Stomach smooth muscle (tissue), 2 donors: ENCODE measurements around the gene RASGRP2.
"Not testable (repeated sequence)": the region's sequence is repeated elsewhere in the genome, so short reads cannot be mapped to it uniquely, and the experiment has no call there.

Experiments
- H3K27ac ChIP-seq: one replicate; pipeline ENCODE4 v1.7.0; 2013; ENCODE audit warnings: mild to moderate bottlenecking, low read length, inconsistent platforms
- H3K27me3 ChIP-seq, 2 donors: one replicate each; pipeline ENCODE4 v1.7.0; 2013; ENCODE audit warnings: low read length in 2 of 2; ENCODE audit not compliant: insufficient read depth in 2 of 2, control insufficient read depth in 1 of 2
- H3K36me3 ChIP-seq, 2 donors: one replicate each; pipeline ENCODE4 v1.7.0; 2013; ENCODE audit warnings: low read length in 2 of 2; ENCODE audit not compliant: control insufficient read depth in 2 of 2, insufficient read depth in 2 of 2
- H3K4me1 ChIP-seq: one replicate; pipeline ENCODE4 v1.7.0; 2013; ENCODE audit warnings: low read length; ENCODE audit not compliant: control insufficient read depth, insufficient read depth
- H3K4me3 ChIP-seq, 2 donors: one replicate each; pipeline ENCODE4 v1.7.0; 2013; ENCODE audit warnings: low read length in 2 of 2
- H3K9ac ChIP-seq, 2 donors: one replicate each; pipeline ENCODE4 v1.7.0; 2013; ENCODE audit warnings: low read length in 2 of 2, mild to moderate bottlenecking in 1 of 2
- H3K9me3 ChIP-seq, 2 donors: one replicate each; pipeline ENCODE4 v1.7.0; 2013; ENCODE audit warnings: low read length in 2 of 2; ENCODE audit not compliant: control insufficient read depth in 2 of 2
- donor health status: healthy.
- donor health status: Pancreatic carcinoma.

RASGRP2 gene

GRCh38 chr11:64710418-64711137 is 33.4 kb downstream of the RASGRP2 start:
- Histone ChIP-seq H3K9me3 (no peaks in the 10 kb centered on the region), H3K36me3 (no peaks in the 10 kb centered on the region), H3K27me3 (peaks cover 60 to 66% of the 10 kb centered on the region in 2 donors), H3K4me1 (peaks cover 4% of the 10 kb centered on the region), H3K27ac (no peak overlapping the region), H3K9ac (no peak overlapping the region), H3K4me3 (no peak overlapping the region)

DNA sequence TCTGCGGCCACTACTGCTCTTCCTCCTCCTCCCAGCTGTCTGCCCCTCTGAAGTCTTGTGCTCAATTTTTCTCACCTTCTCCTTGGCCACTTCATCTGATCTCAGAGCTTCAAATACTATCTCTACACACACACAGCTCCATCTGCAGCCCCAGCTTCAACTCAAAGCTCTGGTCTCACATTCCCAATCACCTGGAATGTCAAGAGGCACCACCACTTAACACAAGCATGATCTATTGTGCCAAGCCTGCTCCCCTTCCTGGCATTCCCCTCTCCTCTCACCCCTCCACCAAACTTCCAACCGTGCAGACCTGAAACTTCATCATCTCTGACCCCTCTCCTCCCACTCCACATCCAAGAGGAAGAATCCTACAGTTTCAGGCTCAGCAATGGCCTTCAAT is 38.4 kb downstream of the RASGRP2 start:
- no peaks in the 10 kb centered on the region for H3K36me3 ChIP-seq
- H3K9ac ChIP-seq, result no peak overlapping the region
- H3K4me3 ChIP-seq, result no peak overlapping the region
- H3K4me1 ChIP-seq, result no peaks in the 10 kb centered on the region
- no peaks in the 10 kb centered on the region for H3K9me3 ChIP-seq
- peaks cover 17 to 41% of the 10 kb centered on the region in 2 donors for H3K27me3 ChIP-seq
- no peak overlapping the region for H3K27ac ChIP-seq

DNA sequence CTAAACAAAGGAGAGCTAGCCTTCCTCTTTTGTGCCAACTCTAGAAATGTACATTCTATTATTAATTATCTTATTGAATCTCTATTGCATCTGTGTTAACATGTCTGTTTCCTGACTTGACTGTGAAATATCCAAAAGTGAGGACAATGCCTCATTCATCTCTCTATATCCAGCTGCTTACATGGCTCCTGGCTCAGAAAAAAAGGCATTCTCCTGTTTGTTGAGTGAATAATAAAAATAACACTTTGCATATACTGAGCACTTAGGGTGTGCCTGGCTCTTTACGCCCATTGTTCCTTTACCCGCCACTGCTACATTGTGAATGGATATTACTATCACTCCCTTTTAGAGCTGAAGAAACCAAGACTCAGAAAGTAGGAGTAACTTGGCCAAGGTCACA is 40.9 kb downstream of the RASGRP2 start:
- no peaks in the 10 kb centered on the region for H3K4me1 ChIP-seq
- H3K36me3 ChIP-seq, result no peaks in the 10 kb centered on the region
- no peak overlapping the region for H3K27ac ChIP-seq
- H3K9me3 ChIP-seq, result no peaks in the 10 kb centered on the region
- no peak overlapping the region for H3K9ac ChIP-seq
- peaks cover 2 to 30% of the 10 kb centered on the region in 2 donors for H3K27me3 ChIP-seq
- H3K4me3 ChIP-seq, result no peak overlapping the region

DNA sequence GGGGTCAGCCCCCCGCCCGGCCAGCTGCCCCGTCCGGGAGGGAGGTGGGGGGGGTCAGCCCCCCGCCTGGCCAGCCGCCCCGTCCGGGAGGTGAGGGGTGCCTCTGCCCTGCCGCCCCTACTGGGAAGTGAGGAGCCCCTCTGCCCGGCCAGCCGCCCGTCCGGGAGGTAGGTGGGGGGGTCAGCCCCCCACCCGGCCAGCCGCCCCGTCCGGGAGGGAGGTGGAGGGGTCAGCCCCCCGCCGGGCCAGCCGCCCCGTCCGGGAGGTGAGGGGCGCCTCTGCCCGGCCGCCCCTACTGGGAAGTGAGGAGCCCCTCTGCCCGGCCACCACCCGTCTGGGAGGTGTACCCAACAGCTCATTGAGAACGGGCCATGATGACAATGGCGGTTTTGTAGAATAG is 42.0 kb downstream of the RASGRP2 start:
- not testable (repeated sequence) for H3K9ac ChIP-seq, H3K36me3 ChIP-seq, H3K4me3 ChIP-seq, H3K9me3 ChIP-seq, H3K27ac ChIP-seq, H3K4me1 ChIP-seq
- H3K27me3 ChIP-seq, result peaks cover 2 to 26% of the 10 kb centered on the region in 2 donors

DNA sequence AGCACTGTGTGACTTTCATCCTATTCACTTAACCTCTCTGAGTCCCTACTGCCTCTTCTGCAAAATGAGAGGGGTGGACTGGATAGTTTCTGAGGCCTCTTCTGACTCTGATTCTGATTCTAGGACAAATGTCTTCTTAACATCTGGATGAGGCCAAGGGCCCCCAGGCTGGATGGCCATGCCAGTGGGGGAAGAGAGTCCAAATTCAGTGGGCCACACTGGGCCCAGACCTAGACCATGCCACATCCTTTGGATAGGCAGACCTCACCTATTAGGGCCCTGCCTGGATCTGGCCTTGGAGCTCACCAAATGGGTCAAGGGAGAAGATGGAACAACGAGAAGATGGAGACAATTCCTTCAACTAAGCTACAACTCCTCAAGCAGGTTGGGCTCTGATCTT is 45.5 kb downstream of the RASGRP2 start:
- no peak overlapping the region for H3K9ac ChIP-seq
- H3K4me3 ChIP-seq, result no peak overlapping the region
- no peaks in the 10 kb centered on the region for H3K36me3 ChIP-seq
- H3K4me1 ChIP-seq, result no peaks in the 10 kb centered on the region
- no peak overlapping the region for H3K27ac ChIP-seq
- no peaks in the 10 kb centered on the region for H3K9me3 ChIP-seq
- peaks cover 15 to 23% of the 10 kb centered on the region in 2 donors for H3K27me3 ChIP-seq

DNA sequence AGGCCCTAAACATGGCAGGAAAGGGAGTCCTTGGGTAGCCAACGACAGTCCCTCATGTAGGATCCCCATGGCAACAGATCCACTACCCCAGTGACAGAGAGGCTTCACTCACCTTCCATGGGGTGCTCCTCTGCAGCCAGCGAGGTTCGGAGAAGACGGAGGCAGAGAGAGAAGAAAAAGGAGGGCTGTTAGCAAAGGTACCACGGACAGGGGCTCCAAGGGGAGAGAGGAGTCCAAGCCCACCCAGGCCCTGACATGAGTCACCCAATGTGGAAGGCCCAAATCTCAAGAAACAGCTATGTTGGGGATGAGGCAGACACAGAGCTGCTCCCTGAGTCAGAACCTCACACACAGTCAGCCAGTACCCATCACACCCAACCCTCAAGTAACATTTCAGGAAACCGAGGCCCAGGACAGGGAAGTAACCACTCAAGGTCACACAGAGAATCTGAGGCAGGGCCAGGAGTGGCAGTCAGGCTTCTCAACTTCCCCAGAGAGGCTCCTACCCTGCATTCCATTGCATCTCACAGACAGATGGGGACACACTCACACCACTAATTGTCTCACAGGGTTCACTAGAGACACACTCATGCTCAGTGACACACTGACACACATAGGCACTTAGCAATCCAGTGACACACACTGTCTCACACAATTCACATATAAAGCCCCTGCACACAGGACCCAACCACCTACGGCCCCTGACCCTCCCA is 46.1 kb downstream of the RASGRP2 start:
- Histone ChIP-seq H3K27ac (no peak overlapping the region), H3K27me3 (peaks cover 18 to 24% of the 10 kb centered on the region in 2 donors), H3K4me1 (no peaks in the 10 kb centered on the region), H3K9me3 (no peaks in the 10 kb centered on the region), H3K36me3 (no peaks in the 10 kb centered on the region), H3K9ac (no peak overlapping the region), H3K4me3 (no peak overlapping the region)

DNA sequence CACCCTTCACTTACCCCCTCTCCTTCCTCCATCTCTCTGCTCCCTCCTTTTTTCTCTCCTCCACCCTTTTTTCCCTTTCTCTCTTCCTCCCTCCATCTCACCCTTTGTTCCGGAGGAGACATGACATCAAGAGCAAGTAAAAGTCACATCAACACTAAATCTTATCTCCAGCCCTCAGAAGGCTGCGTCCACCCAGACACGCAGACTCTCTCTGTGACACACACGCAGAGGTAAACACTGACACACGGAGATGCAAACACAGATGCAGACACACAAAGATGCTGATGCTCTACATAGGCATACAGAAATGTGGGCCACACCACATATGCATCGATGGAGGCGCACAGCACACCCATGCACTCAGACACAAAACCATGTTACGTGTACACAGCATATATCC is 47.9 kb downstream of the RASGRP2 start:
- no peaks in the 10 kb centered on the region for H3K9me3 ChIP-seq
- no peak overlapping the region for H3K27ac ChIP-seq
- no peaks in the 10 kb centered on the region for H3K36me3 ChIP-seq
- no peak overlapping the region for H3K9ac ChIP-seq
- H3K4me1 ChIP-seq, result no peaks in the 10 kb centered on the region
- H3K4me3 ChIP-seq, result no peak overlapping the region
- H3K27me3 ChIP-seq, result peaks cover 20 to 23% of the 10 kb centered on the region in 2 donors

GRCh38 chr11:64695548-64695947 is 48.4 kb downstream of the RASGRP2 start:
- Histone ChIP-seq H3K27me3 (peaks cover 18 to 22% of the 10 kb centered on the region in 2 donors), H3K9me3 (no peaks in the 10 kb centered on the region), H3K4me3 (no peak overlapping the region), H3K27ac (no peak overlapping the region), H3K4me1 (no peaks in the 10 kb centered on the region), H3K9ac (no peak overlapping the region), H3K36me3 (no peaks in the 10 kb centered on the region)

GRCh38 chr11:64694821-64695365 is 49.0 kb downstream of the RASGRP2 start:
- H3K4me3 ChIP-seq, result no peak overlapping the region
- peaks cover 16 to 17% of the 10 kb centered on the region in 2 donors for H3K27me3 ChIP-seq
- no peaks in the 10 kb centered on the region for H3K36me3 ChIP-seq
- no peak overlapping the region for H3K27ac ChIP-seq
- H3K9ac ChIP-seq, result no peak overlapping the region
- H3K4me1 ChIP-seq, result no peaks in the 10 kb centered on the region
- H3K9me3 ChIP-seq, result no peaks in the 10 kb centered on the region

DNA sequence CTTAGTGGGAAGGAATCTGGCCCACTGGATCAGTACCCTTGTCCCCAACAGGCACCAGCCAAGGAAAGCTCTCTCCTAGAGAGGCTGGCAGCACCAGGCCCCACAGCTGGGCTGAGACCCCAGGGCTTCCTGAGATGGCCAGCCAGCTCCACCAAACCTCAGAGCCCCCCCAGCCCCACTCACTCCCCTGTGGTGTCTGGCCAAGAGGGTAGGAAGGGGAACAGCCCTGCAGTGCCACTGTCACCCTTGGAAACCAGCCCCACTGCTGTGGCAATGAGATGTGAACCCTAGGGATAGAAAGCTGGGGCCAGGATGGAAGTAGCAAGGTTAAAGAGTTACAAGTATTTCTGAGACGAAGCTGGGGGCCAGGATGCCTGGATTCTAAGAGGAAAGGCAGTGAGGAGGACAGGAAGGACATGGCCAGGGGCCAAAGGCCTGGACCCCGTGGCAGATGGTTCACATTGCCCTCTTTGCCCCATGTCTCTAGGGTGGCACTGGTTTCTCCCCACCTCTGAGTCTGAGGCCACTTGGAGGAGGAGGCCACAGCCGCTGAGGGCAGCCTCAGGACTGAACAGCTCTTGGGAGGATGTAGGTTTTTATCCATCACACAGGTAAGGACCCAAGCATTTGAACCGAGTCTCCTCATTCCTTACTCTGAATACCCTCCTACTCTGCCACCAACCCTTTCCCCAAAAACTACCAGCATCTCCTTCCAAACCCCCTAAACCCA is 49.8 kb downstream of the RASGRP2 start:
- no peak overlapping the region for H3K27ac ChIP-seq
- H3K4me1 ChIP-seq, result no peaks in the 10 kb centered on the region
- H3K9me3 ChIP-seq, result no peaks in the 10 kb centered on the region
- H3K36me3 ChIP-seq, result no peaks in the 10 kb centered on the region
- H3K9ac ChIP-seq, result no peak overlapping the region
- H3K27me3 ChIP-seq, result peaks cover 16 to 17% of the 10 kb centered on the region in 2 donors
- no peak overlapping the region for H3K4me3 ChIP-seq
